CD14-positive monocyte (primary cell): ENCODE measurements around the gene DAPK2. TPM values are rescaled to one million over a fixed set of nuclear protein-coding genes. Genes with fewer than 3 reads are reported as not detected.

Experiments used
- DNase-seq, 3 donors: peaks; one replicate each; pipeline ENCODE4 v3.0.0-alpha.2; 2011 to 2022
- H2AFZ ChIP-seq: 2 replicates; pipeline ENCODE4 v1.6.0; 2012; ENCODE audit warnings: mild to moderate bottlenecking, low read depth, low read length, inconsistent platforms; ENCODE audit not compliant: insufficient read depth, poor library complexity, severe bottlenecking
- H3K27ac ChIP-seq, 2 donors: 1 replicate in 1 of 2; 2 replicates in 1 of 2; pipeline ENCODE4 v1.5.1; 2012 to 2013; ENCODE audit warnings: low read length in 2 of 2, control low read depth in 1 of 2, inconsistent platforms in 1 of 2, low read depth in 1 of 2, mild to moderate bottlenecking in 1 of 2
- H3K27me3 ChIP-seq, 2 donors: one replicate each; pipeline versions ENCODE4 v1.6.0 to v1.6.1; 2011 to 2013; ENCODE audit warnings: low read length in 2 of 2; ENCODE audit not compliant: control insufficient read depth in 2 of 2, insufficient read depth in 2 of 2
- H3K36me3 ChIP-seq, 2 donors: replicated peaks in 1 of 2; 1 replicate in 1 of 2; 2 replicates in 1 of 2; pipeline versions ENCODE4 v1.5.1 to v1.6.1; 2012 to 2013; ENCODE audit warnings: low read length in 2 of 2, control low read depth in 1 of 2, inconsistent platforms in 1 of 2, mild to moderate bottlenecking in 1 of 2; ENCODE audit not compliant: insufficient read depth in 2 of 2, control insufficient read depth in 1 of 2
- H3K4me1 ChIP-seq, 2 donors: 1 replicate in 1 of 2; 2 replicates in 1 of 2; pipeline versions ENCODE4 v1.5.1 to v1.6.1; 2012 to 2013; ENCODE audit warnings: low read length in 2 of 2, control low read depth in 1 of 2, inconsistent platforms in 1 of 2, mild to moderate bottlenecking in 1 of 2, moderate library complexity in 1 of 2; ENCODE audit not compliant: insufficient read depth in 2 of 2, control insufficient read depth in 1 of 2
- H3K4me2 ChIP-seq: replicated peaks from 2 replicates; pipeline ENCODE3; 2012; ENCODE audit warnings: low read length, moderate library complexity, mild to moderate bottlenecking; ENCODE audit not compliant: poor library complexity, severe bottlenecking; ENCODE audit errors: extremely low read depth
- H3K4me3 ChIP-seq, 3 experiments: fragments of 200-600 bp in 1 of 3; sonication (generic) in 1 of 3; replicated peaks in 1 of 3; 1 replicate in 2 of 3; 2 replicates in 1 of 3; pipeline ENCODE4 v1.5.1; 2011 to 2013; ENCODE audit warnings: low read length in 3 of 3, mild to moderate bottlenecking in 3 of 3, control low read depth in 2 of 3, low read depth in 2 of 3, inconsistent platforms in 1 of 3, moderate library complexity in 1 of 3
- H3K79me2 ChIP-seq: 2 replicates; pipeline ENCODE4 v1.6.0; 2012; ENCODE audit warnings: mild to moderate bottlenecking, control low read depth, inconsistent platforms, low read length, moderate library complexity; ENCODE audit not compliant: insufficient read depth
- H3K9ac ChIP-seq: 2 replicates; pipeline ENCODE4 v1.6.0; 2017; ENCODE audit warnings: low read length, mild to moderate bottlenecking; ENCODE audit not compliant: insufficient read depth, poor library complexity, severe bottlenecking
- H3K9me3 ChIP-seq, 2 donors: replicated peaks in 1 of 2; 1 replicate in 1 of 2; 2 replicates in 1 of 2; pipeline versions ENCODE4 v1.5.1 to v1.6.1; 2012 to 2013; ENCODE audit warnings: low read length in 2 of 2, control low read depth in 1 of 2; ENCODE audit not compliant: control insufficient read depth in 1 of 2, insufficient read depth in 1 of 2
- H4K20me1 ChIP-seq: 2 replicates; pipeline ENCODE4 v1.6.0; 2012; ENCODE audit warnings: mild to moderate bottlenecking, low read length, control low read depth, moderate library complexity; ENCODE audit not compliant: insufficient read depth
- H3K27ac Mint-ChIP-seq, 7 donors: one replicate each; pipeline ENCODE4 v1.8.0; 2020; ENCODE audit warnings: mild to moderate bottlenecking in 7 of 7, mixed read lengths in 7 of 7, moderate library complexity in 6 of 7, inconsistent platforms in 2 of 7
- H3K27me3 Mint-ChIP-seq, 3 donors: one replicate each; pipeline ENCODE4 v1.8.0; 2021 to 2022; ENCODE audit warnings: low read depth in 3 of 3, mild to moderate bottlenecking in 3 of 3, mixed read lengths in 3 of 3, moderate library complexity in 3 of 3, inconsistent platforms in 1 of 3
- H3K36me3 Mint-ChIP-seq, 2 donors: one replicate each; pipeline ENCODE4 v1.8.0; 2020; ENCODE audit warnings: mixed read lengths in 2 of 2, inconsistent platforms in 1 of 2, mild to moderate bottlenecking in 1 of 2
- H3K4me1 Mint-ChIP-seq: one replicate; pipeline ENCODE4 v1.8.0; 2020; ENCODE audit warnings: mild to moderate bottlenecking, mixed read lengths
- H3K4me3 Mint-ChIP-seq, 2 donors: one replicate each; pipeline ENCODE4 v1.8.0; 2020; ENCODE audit warnings: mild to moderate bottlenecking in 2 of 2, mixed read lengths in 2 of 2, moderate library complexity in 1 of 2
- H3K9me3 Mint-ChIP-seq, 7 donors: one replicate each; pipeline ENCODE4 v1.8.0; 2020 to 2022; ENCODE audit warnings: mixed read lengths in 7 of 7, mild to moderate bottlenecking in 6 of 7, moderate library complexity in 6 of 7, inconsistent platforms in 2 of 7
- WGBS: methylation state at CpG from one replicate; pipeline ENCODE4 v1.1.5; 2013; ENCODE audit warnings: missing lambda C conversion rate; ENCODE audit not compliant: insufficient coverage; 5-methylcytosine and 5-hydroxymethylcytosine counted together
- intact Hi-C, 2 donors: fragments of 100-400 bp; cut with micrococcal nuclease; formaldehyde crosslinking; loops; one replicate each; pipeline versions ENCODE4 v1.15.0 to v1.15.1; 2023
- polyA plus RNA-seq, 3 donors: library from polyadenylated mRNA; depleted of rRNA in 1 of 3; unstranded in 2 of 3; stranded (reverse) in 1 of 3; fragments of 300-500 nt in 2 of 3; fragments of >200 nt in 1 of 3; fragmentation: Illumina TruSeq in 2 of 3; gene quantifications; 1 replicate in 2 of 3; 2 replicates in 1 of 3; pipeline ENCODE4 v1.2.3, GENCODE V29; 2012 to 2021
- TF ChIP-seq, protein P1 (sequence below): fragments of 200-600 bp; IDR thresholded peaks from one replicate; pipeline ENCODE4 v1.8.0; 2022; ENCODE audit warnings: antibody characterized with exemption, mild to moderate bottlenecking

DAPK2 gene
- polyA plus RNA-seq, 3 donors: 0.59 to 4.1 (median 2.1) TPM

DNA sequence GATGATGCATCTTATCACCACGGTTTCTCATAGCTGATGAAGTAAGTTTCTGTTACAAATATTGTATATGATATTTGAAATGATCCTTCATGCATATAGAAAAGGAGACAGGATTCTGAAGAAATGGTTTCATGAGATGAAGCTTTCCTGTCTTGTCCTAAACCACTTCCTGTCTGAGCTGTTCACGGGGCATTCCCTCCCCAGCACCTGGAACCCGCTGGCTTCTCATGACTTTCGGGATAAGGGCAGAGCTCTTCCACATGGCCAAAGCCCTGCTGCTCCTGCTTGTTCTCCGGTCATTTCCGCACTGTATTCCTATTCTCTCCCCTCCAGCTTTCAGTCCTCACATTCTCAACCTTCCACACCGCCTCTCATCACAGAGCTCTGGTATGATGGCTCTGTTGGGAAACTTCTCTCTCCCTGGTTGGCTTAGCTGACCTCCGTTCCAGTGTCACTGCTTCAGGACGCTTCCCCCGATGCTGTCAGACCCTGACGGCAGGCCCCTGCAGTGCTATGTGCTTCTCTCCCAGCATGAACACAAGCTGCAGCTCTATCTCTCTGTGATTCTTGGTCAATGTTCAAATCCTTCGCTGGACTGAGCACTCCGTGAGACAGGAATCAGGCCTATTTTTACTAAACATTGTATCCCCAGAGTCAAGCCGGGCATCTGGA, 125.6 kb downstream of the DAPK2 start:
- H4K20me1 ChIP-seq: no peaks in the 10 kb centered on the region
- H3K4me1 ChIP-seq: no peaks in the 10 kb centered on the region
- TF ChIP-seq, protein P1, sequence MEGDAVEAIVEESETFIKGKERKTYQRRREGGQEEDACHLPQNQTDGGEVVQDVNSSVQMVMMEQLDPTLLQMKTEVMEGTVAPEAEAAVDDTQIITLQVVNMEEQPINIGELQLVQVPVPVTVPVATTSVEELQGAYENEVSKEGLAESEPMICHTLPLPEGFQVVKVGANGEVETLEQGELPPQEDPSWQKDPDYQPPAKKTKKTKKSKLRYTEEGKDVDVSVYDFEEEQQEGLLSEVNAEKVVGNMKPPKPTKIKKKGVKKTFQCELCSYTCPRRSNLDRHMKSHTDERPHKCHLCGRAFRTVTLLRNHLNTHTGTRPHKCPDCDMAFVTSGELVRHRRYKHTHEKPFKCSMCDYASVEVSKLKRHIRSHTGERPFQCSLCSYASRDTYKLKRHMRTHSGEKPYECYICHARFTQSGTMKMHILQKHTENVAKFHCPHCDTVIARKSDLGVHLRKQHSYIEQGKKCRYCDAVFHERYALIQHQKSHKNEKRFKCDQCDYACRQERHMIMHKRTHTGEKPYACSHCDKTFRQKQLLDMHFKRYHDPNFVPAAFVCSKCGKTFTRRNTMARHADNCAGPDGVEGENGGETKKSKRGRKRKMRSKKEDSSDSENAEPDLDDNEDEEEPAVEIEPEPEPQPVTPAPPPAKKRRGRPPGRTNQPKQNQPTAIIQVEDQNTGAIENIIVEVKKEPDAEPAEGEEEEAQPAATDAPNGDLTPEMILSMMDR: no peak
- H3K4me3 ChIP-seq: no peak overlapping the region
- H3K27ac ChIP-seq: no peak overlapping the region
- WGBS: 73% methylated on average over 10 of the region's 14 CpGs
- peaks cover 3% of the 10 kb centered on the region for H3K4me1 Mint-ChIP-seq
- no peak for DNase-seq
- H3K79me2 ChIP-seq: no peaks in the 10 kb centered on the region
- H3K9me3 ChIP-seq: no peaks in the 10 kb centered on the region
- H3K4me2 ChIP-seq: no peak overlapping the region
- no peak overlapping the region for H3K27ac Mint-ChIP-seq
- H3K27me3 ChIP-seq: no peaks in the 10 kb centered on the region
- intact Hi-C loops: no loop called here
- no peak overlapping the region for H3K9ac ChIP-seq
- H3K9me3 Mint-ChIP-seq: peaks cover 0 to 2% (median 0%) of the 10 kb centered on the region in 7 donors
- no peak overlapping the region for H3K4me3 Mint-ChIP-seq
- H3K36me3 ChIP-seq: no peaks in the 10 kb centered on the region
- H3K27me3 Mint-ChIP-seq: peaks cover 2 to 5% (median 2%) of the 10 kb centered on the region in 3 donors
- H2AFZ ChIP-seq: no peak overlapping the region
- H3K36me3 Mint-ChIP-seq: peaks cover 0 to 4% of the 10 kb centered on the region in 2 donors

DNA sequence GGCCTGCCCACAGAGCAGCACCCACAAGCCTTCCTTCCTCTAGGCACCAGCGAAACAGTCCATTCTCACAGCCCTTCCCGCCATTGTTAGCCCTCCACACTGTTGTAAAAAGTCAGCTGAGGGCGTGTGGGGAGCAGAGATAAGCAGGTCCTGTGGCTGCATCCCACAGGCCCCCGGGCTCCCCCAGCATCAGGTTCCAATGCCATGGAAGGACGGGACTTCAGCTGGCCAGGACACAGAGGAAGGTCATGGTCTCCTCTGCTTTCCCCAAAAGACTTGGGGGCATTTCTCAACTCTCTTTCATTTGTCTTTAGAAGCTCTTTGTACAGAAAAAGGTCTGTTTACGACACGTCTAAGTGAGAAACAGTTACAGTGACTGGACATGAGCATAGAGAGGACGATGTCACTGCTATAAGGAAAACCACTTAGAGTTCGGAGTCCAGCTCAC, 127.4 kb downstream of the DAPK2 start:
- Histone ChIP-seq H3K4me2 (no peak overlapping the region), H3K36me3 (no peaks in the 10 kb centered on the region), H3K79me2 (no peaks in the 10 kb centered on the region), H3K4me1 (no peaks in the 10 kb centered on the region), H3K4me3 (no peak overlapping the region), H3K9ac (no peak overlapping the region), H2AFZ (no peak overlapping the region), H3K9me3 (no peaks in the 10 kb centered on the region), H3K27ac (no peak overlapping the region), H4K20me1 (no peaks in the 10 kb centered on the region), H3K27me3 (no peaks in the 10 kb centered on the region)
- H3K4me1 Mint-ChIP-seq: peaks cover 3% of the 10 kb centered on the region
- H3K9me3 Mint-ChIP-seq: peaks cover 0 to 2% (median 0%) of the 10 kb centered on the region in 7 donors
- WGBS: 56% methylated on average over 7 of the region's 9 CpGs
- intact Hi-C loops: no loop called here
- TF ChIP-seq, protein P1: no peak
- peaks cover 2 to 6% (median 2%) of the 10 kb centered on the region in 3 donors for H3K27me3 Mint-ChIP-seq
- peaks cover 0 to 4% of the 10 kb centered on the region in 2 donors for H3K36me3 Mint-ChIP-seq
- DNase-seq: no peak
- H3K27ac Mint-ChIP-seq: no peak overlapping the region
- H3K4me3 Mint-ChIP-seq: no peak overlapping the region
